Adrenal gland (tissue), 12 donors: ENCODE data around the gene ROBO2. TPM values are rescaled to one million over a fixed set of nuclear protein-coding genes. Genes with fewer than 3 reads are reported as not detected.

Source experiments
- DNase-seq, 7 donors: peaks; one replicate each; pipeline ENCODE4 v3.0.0-alpha.2; 2019 to 2020
- H3K27ac ChIP-seq, 5 donors: fragments of 200-600 bp; sonication (generic) in 4 of 5; 1 replicate in 3 of 5; 2 replicates in 2 of 5; pipeline versions ENCODE4 v1.5.1 to v1.8.0; 2016 to 2020; ENCODE audit warnings: mild to moderate bottlenecking in 1 of 5
- H3K27me3 ChIP-seq: fragments of 200-600 bp; 2 replicates; pipeline ENCODE4 v1.8.0; 2021
- H3K36me3 ChIP-seq, 2 donors: fragments of 200-600 bp; replicated peaks in 1 of 2; 1 replicate in 1 of 2; 2 replicates in 1 of 2; pipeline versions ENCODE4 v1.5.1 to v1.8.0; 2018 to 2022
- H3K4me1 ChIP-seq, 2 donors: fragments of 200-600 bp; replicated peaks in 1 of 2; 1 replicate in 1 of 2; 2 replicates in 1 of 2; pipeline versions ENCODE4 v1.5.1 to v1.8.0; 2018 to 2021
- H3K4me3 ChIP-seq, 4 donors: fragments of 200-600 bp; sonication (generic) in 3 of 4; one replicate each; pipeline ENCODE4 v1.5.1; 2016 to 2018
- H3K9me3 ChIP-seq, 3 donors: fragments of 200-600 bp; sonication (generic) in 1 of 3; replicated peaks in 1 of 3; 1 replicate in 2 of 3; 2 replicates in 1 of 3; pipeline versions ENCODE4 v1.5.1 to v1.8.0; 2016 to 2021
- POLR2A ChIP-seq, 2 donors: fragments of 450-650 bp; IDR thresholded peaks; one replicate each; pipeline ENCODE4 v1.6.1; 2017; ENCODE audit warnings: antibody characterized with exemption in 2 of 2, mild to moderate bottlenecking in 2 of 2, moderate library complexity in 1 of 2
- WGBS, 4 donors: extraction: QIAGEN DNeasy Blood & Tissue Kit in 2 of 4; methylation state at CpG; one replicate each; pipeline versions ENCODE4 v1.1.5 to v1.1.7; 2013 to 2017; 5-methylcytosine and 5-hydroxymethylcytosine counted together
- intact Hi-C, 2 donors: fragments of 100-400 bp; cut with DNase I; formaldehyde crosslinking; loops; one replicate each; pipeline versions ENCODE4 v1.14.1 to v1.15.0; 2022 to 2023
- polyA plus RNA-seq, 3 donors: library from polyadenylated mRNA; stranded (reverse); fragments of 200-250 nt in 2 of 3; fragments of 350-450 nt in 1 of 3; fragmentation: Illumina TruSeq in 1 of 3; extraction: RNeasy Lipid Tissue Mini Kit (QIAGEN cat#74804) in 1 of 3; gene quantifications; one replicate each; pipeline ENCODE4 v1.2.3, GENCODE V29; 2013 to 2014
- total RNA-seq, 9 donors: library from RNA; depleted of rRNA in 4 of 9; stranded (reverse); fragments of >200 nt in 4 of 9; fragments of 120-200 nt in 1 of 9; fragmentation: NEBNext Ultra II Directional in 1 of 9; extraction: Animal tissue kit (Norgen Biotek cat#: 25700) in 1 of 9; gene quantifications; one replicate each; pipeline versions ENCODE4 v1.1.0 to v1.2.4, GENCODE V29; 2013 to 2023
- TF ChIP-seq, protein P1 (sequence below), 6 experiments: fragments of 450-650 bp in 4 of 6; fragments of 200-600 bp in 2 of 6; sonication (generic) in 1 of 6; IDR thresholded peaks; 1 replicate in 5 of 6; 2 replicates in 1 of 6; pipeline versions ENCODE4 v1.5.1 to v1.8.0; 2016 to 2021; ENCODE audit warnings: antibody characterized with exemption in 6 of 6, mild to moderate bottlenecking in 2 of 6, moderate library complexity in 1 of 6
- donor health status: healthy with polysubstance abuse.
- donor health status: Bipolar disorder and iron deficiency.
- donor health status: DM: yes; HTN: yes; CAD: no.
- donor health status: DM: no; HTN: no; CAD: no.
- donor health status: DM: no; HTN: no; CAD: no.
- donor health status: DM: yes; HTN: yes; CAD: no.

The ROBO2 gene
- total and polyA plus RNA-seq, 12 donors, result 0.30 to 9.9 (median 2.5) TPM; not detected in 1

DNA sequence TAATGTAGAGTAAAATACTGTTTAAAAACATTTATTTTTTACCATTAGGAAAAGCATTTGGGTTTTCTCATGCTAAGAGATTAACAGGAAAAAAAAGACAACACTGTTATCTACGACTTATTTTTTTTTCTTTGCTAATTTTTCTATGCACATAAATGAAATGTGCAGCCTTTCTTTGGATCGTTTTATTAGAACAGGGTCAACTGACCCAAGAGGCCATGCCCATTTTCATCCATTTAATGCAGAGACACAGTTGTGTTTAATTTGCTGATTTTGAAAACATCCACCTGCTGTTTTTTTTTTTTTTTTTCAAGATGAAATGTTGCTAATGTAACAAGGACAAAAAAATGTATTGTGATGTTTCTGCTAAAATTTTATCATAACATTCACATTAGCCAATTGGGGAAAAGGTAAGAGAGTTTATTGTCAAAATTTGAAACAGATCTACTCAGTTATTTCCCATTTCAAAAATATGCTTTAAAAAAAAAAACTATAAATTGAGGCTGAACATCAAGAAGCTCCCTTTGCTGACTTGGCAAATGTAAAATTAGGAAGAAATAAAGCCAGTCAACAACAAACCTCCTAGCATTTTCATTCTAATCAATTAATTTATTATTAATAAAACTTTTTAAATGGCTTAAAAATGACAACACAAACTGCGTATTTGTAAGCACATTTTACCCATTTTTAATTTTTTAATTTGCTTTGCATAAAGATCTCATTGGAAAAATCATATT lies 485.2 kb downstream of the ROBO2 start:
- H3K36me3 ChIP-seq, result no peaks in the 10 kb centered on the region
- no peak overlapping the region for H3K27ac ChIP-seq
- no peak for DNase-seq
- no peak overlapping the region for H3K4me3 ChIP-seq
- TF ChIP-seq, protein P1, sequence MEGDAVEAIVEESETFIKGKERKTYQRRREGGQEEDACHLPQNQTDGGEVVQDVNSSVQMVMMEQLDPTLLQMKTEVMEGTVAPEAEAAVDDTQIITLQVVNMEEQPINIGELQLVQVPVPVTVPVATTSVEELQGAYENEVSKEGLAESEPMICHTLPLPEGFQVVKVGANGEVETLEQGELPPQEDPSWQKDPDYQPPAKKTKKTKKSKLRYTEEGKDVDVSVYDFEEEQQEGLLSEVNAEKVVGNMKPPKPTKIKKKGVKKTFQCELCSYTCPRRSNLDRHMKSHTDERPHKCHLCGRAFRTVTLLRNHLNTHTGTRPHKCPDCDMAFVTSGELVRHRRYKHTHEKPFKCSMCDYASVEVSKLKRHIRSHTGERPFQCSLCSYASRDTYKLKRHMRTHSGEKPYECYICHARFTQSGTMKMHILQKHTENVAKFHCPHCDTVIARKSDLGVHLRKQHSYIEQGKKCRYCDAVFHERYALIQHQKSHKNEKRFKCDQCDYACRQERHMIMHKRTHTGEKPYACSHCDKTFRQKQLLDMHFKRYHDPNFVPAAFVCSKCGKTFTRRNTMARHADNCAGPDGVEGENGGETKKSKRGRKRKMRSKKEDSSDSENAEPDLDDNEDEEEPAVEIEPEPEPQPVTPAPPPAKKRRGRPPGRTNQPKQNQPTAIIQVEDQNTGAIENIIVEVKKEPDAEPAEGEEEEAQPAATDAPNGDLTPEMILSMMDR (IDR thresholded peaks at IDR 0.05), result no peak
- TF ChIP-seq POLR2A (IDR thresholded peaks at IDR 0.05), result no peak
- no peaks in the 10 kb centered on the region for H3K9me3 ChIP-seq
- no peaks in the 10 kb centered on the region for H3K27me3 ChIP-seq
- WGBS, 4 donors, result 49 to 78% (median 64%) methylated on average over 3 of the region's 3 CpGs
- no peaks in the 10 kb centered on the region for H3K4me1 ChIP-seq
- intact Hi-C loops, result no loop called here

DNA sequence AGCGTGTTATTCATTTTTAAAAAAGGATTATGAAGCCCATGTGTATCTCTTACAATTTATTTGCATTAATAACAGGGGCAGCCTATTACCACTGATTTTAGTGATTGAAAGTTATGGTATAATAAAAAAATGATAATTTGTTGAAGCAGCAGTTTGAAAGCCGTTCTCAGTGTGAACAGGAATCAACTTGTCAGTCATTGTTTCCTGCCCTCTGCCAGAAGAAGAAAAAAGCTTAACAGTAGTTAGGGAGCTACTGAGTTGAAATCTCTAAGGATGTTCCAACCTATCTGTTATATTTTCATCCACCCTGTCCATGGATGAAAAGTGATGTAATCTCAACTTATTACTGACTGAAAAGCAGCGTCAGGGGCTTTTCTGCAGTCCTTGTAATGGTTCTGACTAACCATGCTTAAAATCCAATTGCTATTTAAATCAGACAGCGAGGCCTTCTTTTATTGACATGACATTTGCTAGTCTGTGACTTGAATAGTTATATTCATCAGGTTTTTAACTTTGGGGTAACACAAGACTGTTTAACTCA lies 486.7 kb downstream of the ROBO2 start:
- 43 to 79% (median 52%) methylated on average over 4 of the region's 4 CpGs for WGBS, 4 donors
- Histone ChIP-seq H3K36me3 (no peaks in the 10 kb centered on the region), H3K4me1 (no peaks in the 10 kb centered on the region), H3K27ac (no peak overlapping the region), H3K27me3 (no peaks in the 10 kb centered on the region), H3K4me3 (no peak overlapping the region), H3K9me3 (no peaks in the 10 kb centered on the region)
- TF ChIP-seq, protein P1 (IDR thresholded peaks at IDR 0.05), result no peak
- TF ChIP-seq POLR2A (IDR thresholded peaks at IDR 0.05), result no peak
- DNase-seq, result no peak
- intact Hi-C loops, result no loop called here

- WGBS, 4 donors, result 65 to 78% (median 71%) methylated on average over 1 of the region's 1 CpG
- H3K4me3 ChIP-seq, result no peak overlapping the region
- TF ChIP-seq POLR2A (IDR thresholded peaks at IDR 0.05), result no peak
- TF ChIP-seq, protein P1 (IDR thresholded peaks at IDR 0.05), result no peak
- H3K36me3 ChIP-seq, result no peaks in the 10 kb centered on the region
- H3K27me3 ChIP-seq, result no peaks in the 10 kb centered on the region
- intact Hi-C loops, result no loop called here
- H3K9me3 ChIP-seq, result no peaks in the 10 kb centered on the region
- H3K27ac ChIP-seq, result no peak overlapping the region
- H3K4me1 ChIP-seq, result no peaks in the 10 kb centered on the region
- DNase-seq, result no peak
These were observed 489.6 kb downstream of the ROBO2 start for GRCh38 chr3:77529522-77529921.

- Histone ChIP-seq H3K4me1 (no peaks in the 10 kb centered on the region), H3K9me3 (no peaks in the 10 kb centered on the region), H3K4me3 (no peak overlapping the region), H3K27me3 (no peaks in the 10 kb centered on the region), H3K36me3 (no peaks in the 10 kb centered on the region), H3K27ac (no peak overlapping the region)
- TF ChIP-seq POLR2A (IDR thresholded peaks at IDR 0.05), result no peak
- TF ChIP-seq, protein P1 (IDR thresholded peaks at IDR 0.05), result no peak
- no peak for DNase-seq
- intact Hi-C loops, result no loop called here
- WGBS, 4 donors, result 82 to 90% (median 85%) methylated on average over 4 of the region's 4 CpGs
These were observed 491.0 kb downstream of the ROBO2 start for GRCh38 chr3:77530870-77531269.
